MM.1S (cell line): ENCODE results near the gene IL17REL.

ENCODE experiments used
- EZH2 ChIP-seq: fragments of 300-600 bp; sonication (generic); optimal IDR thresholded peaks from 2 replicates; pipeline ENCODE3; 2017; ENCODE audit warnings: low read depth, mild to moderate bottlenecking, antibody characterized with exemption, low read length, mixed read lengths
- EZH2phosphoT487 ChIP-seq: fragments of 300-600 bp; sonication (generic); IDR thresholded peaks from 2 replicates; pipeline ENCODE4 v1.6.1; 2018; ENCODE audit warnings: antibody characterized with exemption, low read length
- TF ChIP-seq, protein P1 (sequence below): fragments of 300-600 bp; sonication (generic); IDR thresholded peaks from 2 replicates; pipeline ENCODE4 v1.5.1; 2016; ENCODE audit warnings: antibody characterized with exemption, low read length, mixed read lengths

DNA sequence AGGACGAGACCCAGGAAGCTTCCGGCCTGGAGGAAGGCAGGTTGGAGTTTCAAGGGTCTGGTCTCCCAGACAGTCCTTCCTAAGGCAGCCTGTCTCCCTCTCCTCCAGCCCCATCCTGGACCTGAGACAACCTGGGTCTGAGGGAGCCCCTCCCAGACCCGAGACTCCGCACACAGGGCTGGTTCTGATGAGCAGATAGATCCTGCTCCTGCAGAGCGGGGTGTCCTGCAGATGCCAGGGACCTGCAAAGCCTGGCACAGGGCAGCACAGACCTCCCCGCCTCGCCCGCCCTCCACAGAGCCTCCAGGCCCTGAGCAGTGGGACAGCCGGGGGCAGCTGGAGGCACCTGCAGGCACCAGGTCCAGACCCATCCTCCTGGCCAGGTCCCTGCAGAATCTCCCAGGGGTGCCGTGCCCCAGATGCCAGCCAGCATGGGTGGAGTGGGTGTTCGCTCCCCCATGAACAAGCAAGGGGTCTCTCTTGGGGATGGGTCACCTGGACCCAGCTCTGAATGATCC lies 44.2 kb downstream of the IL17REL start:
- TF ChIP-seq, protein P1, sequence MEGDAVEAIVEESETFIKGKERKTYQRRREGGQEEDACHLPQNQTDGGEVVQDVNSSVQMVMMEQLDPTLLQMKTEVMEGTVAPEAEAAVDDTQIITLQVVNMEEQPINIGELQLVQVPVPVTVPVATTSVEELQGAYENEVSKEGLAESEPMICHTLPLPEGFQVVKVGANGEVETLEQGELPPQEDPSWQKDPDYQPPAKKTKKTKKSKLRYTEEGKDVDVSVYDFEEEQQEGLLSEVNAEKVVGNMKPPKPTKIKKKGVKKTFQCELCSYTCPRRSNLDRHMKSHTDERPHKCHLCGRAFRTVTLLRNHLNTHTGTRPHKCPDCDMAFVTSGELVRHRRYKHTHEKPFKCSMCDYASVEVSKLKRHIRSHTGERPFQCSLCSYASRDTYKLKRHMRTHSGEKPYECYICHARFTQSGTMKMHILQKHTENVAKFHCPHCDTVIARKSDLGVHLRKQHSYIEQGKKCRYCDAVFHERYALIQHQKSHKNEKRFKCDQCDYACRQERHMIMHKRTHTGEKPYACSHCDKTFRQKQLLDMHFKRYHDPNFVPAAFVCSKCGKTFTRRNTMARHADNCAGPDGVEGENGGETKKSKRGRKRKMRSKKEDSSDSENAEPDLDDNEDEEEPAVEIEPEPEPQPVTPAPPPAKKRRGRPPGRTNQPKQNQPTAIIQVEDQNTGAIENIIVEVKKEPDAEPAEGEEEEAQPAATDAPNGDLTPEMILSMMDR, result no peak
- TF ChIP-seq EZH2 (no peak), EZH2phosphoT487 (no peak)
